ENCODE measurements around the gene C2CD4A.

The C2CD4A gene

DNA sequence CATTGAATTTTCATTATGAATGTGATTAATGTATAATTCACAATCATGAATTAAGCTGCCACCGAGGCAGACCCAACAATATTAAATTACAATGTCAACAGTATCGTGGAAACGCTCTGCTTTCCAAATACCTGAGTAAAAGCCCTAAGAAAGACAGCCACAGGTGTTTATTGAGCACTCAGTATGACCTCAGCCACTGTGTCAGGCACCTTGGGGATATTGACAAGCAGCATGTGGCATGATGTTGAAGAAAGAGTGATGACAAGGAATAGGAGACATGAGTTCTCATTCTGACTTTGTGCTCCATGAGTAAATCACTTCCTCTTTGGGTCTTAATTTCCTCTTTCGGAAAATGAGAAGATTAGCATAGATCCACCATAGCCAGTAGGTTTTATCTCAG is 12.8 kb downstream of the C2CD4A start:
- Histone ChIP-seq H3K23ac (ENCODE audit: low read length) (no peak overlapping the region), H3K79me1 (ENCODE audit: low read length) (no peaks in the 10 kb centered on the region), H4K8ac (ENCODE audit: low read depth, low read length) (no peak overlapping the region), H3K27ac (ENCODE audit: low read depth, low read length) (no peak overlapping the region), H3K14ac (ENCODE audit: low read length) (no peak overlapping the region), H3K4ac (ENCODE audit: low read depth, low read length) (no peak overlapping the region), H3K4me2 (ENCODE audit: low read length) (no peak overlapping the region), H4K12ac (ENCODE audit: low read depth, low read length) (no peak overlapping the region), H3K27me3 (ENCODE audit: insufficient read depth, low read length) (no peaks in the 10 kb centered on the region), H2AFZ (ENCODE audit: insufficient read depth, low read length, poor library complexity) (no peak overlapping the region), H3K36me3 (ENCODE audit: control insufficient read depth in 1 of 2, insufficient read depth in 2 of 2, low read length in 2 of 2) (no peaks in the 10 kb centered on the region), H3K4me1 (ENCODE audit: control insufficient read depth in 1 of 2, insufficient read depth in 2 of 2, low read length in 2 of 2) (no peaks in the 10 kb centered on the region), H2BK120ac (ENCODE audit: insufficient read depth, low read length, poor library complexity) (no peak overlapping the region), H2BK12ac (ENCODE audit: low read length) (no peak overlapping the region), H3K79me2 (ENCODE audit: control insufficient read depth, insufficient read depth, low read length, poor library complexity) (no peaks in the 10 kb centered on the region), H3K18ac (ENCODE audit: low read length) (no peak overlapping the region), H2BK5ac (ENCODE audit: low read depth, low read length, poor library complexity) (no peak overlapping the region), H2AK5ac (ENCODE audit: low read length) (no peak overlapping the region), H3K9me3 (ENCODE audit: insufficient read depth, low read depth, low read length) (no peaks in the 10 kb centered on the region), H4K91ac (ENCODE audit: low read depth, low read length) (no peak overlapping the region), H3K9ac (ENCODE audit: low read length) (no peak overlapping the region), H3K4me3 (ENCODE audit: low read depth, low read length) (no peak overlapping the region)
- DNase-seq = no peak
- WGBS (ENCODE audit: extremely low coverage, insufficient coverage, insufficient read length) = no CpG with 5 or more reads among the region's 4 CpGs

DNA sequence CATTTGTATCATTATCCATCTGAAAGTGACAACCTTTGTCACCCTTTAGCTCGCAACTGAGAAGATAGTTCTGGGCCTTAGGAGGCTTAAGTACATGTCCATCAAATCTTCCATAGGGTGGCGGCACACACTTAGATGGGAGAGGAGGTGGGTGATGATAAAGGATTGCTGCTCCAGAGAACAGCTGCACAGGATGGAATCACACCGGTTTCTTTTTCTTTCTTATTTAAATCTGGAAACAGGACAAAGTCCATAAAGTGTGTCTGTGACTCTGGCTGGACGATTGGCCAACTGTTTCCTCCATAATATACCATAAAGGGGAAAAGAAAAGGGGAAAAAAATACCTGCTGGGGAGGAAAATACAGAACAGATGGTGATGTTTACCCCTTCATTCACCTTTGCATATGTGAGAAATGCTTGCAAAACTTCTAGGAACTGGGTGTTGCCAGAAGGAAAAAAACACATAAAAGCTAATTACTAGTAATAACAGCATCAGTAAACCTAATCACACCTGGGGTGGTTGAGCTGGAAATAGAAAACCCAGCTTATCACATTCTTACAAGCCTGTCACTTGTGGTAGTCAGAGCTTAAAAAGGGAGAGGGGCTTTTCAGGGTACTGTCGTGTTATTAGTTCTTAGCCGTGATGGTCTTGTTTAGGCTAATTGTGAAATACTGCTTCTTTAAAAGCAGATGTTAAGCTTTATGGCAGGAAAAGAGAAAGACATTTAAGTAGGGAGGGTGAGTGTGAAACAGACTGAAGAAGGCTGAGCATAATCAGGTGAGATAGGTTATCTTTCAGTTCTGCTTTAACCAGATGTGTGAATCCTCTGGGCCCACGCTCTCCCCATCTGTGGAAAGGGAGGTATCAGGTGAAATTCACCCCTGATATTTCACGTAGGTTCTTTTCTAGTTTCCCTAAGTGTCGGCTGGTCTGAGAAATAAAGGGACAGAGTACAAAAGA is 16.7 kb downstream of the C2CD4A start:
- no CpG with 5 or more reads among the region's 9 CpGs for WGBS (ENCODE audit: extremely low coverage, insufficient coverage, insufficient read length)
- Histone ChIP-seq H3K4ac (ENCODE audit: low read depth, low read length) (no peak overlapping the region), H2BK5ac (ENCODE audit: low read depth, low read length, poor library complexity) (no peak overlapping the region), H3K14ac (ENCODE audit: low read length) (no peak overlapping the region), H3K23ac (ENCODE audit: low read length) (no peak overlapping the region), H4K91ac (ENCODE audit: low read depth, low read length) (no peak overlapping the region), H4K12ac (ENCODE audit: low read depth, low read length) (no peak overlapping the region), H3K4me3 (ENCODE audit: low read depth, low read length) (no peak overlapping the region), H2AFZ (ENCODE audit: insufficient read depth, low read length, poor library complexity) (no peak overlapping the region), H3K18ac (ENCODE audit: low read length) (no peak overlapping the region), H2AK5ac (ENCODE audit: low read length) (no peak overlapping the region), H2BK120ac (ENCODE audit: insufficient read depth, low read length, poor library complexity) (no peak overlapping the region), H3K79me1 (ENCODE audit: low read length) (no peaks in the 10 kb centered on the region), H3K27me3 (ENCODE audit: insufficient read depth, low read length) (no peaks in the 10 kb centered on the region), H2BK12ac (ENCODE audit: low read length) (no peak overlapping the region), H3K27ac (ENCODE audit: low read depth, low read length) (no peak overlapping the region), H3K9ac (ENCODE audit: low read length) (no peak overlapping the region), H3K36me3 (ENCODE audit: control insufficient read depth in 1 of 2, insufficient read depth in 2 of 2, low read length in 2 of 2) (no peaks in the 10 kb centered on the region), H3K4me2 (ENCODE audit: low read length) (no peak overlapping the region), H3K4me1 (ENCODE audit: control insufficient read depth in 1 of 2, insufficient read depth in 2 of 2, low read length in 2 of 2) (no peaks in the 10 kb centered on the region), H4K8ac (ENCODE audit: low read depth, low read length) (no peak overlapping the region), H3K79me2 (ENCODE audit: control insufficient read depth, insufficient read depth, low read length, poor library complexity) (no peaks in the 10 kb centered on the region), H3K9me3 (ENCODE audit: insufficient read depth, low read depth, low read length) (no peaks in the 10 kb centered on the region)
- DNase-seq = no peak

DNA sequence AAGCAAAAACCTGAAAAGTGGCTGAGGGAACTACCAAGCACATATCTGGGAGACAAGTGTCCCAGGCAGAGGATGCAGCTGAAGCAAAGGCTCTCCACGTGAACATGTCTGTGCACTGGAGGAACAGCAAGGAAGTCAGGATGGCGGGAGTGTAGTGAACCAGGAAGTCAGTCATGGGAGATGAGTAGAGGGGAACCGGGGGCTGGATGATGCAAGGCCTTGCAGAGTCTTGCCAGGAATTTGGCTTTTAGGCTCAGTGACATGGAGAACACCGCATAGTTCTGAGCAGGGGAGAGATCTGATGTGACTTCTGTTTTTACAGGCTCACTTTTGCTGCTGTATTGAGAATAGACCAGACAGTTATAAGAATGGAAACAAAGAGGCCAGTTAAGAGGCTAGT is 19.0 kb downstream of the C2CD4A start:
- H2AFZ ChIP-seq (ENCODE audit: insufficient read depth, low read length, poor library complexity) = peak overlapping the region; percentile 30
- no peaks in the 10 kb centered on the region for H3K79me1 ChIP-seq (ENCODE audit: low read length)
- H4K8ac ChIP-seq (ENCODE audit: low read depth, low read length) = no peak overlapping the region
- no peak overlapping the region for H3K18ac ChIP-seq (ENCODE audit: low read length)
- no peak overlapping the region for H2BK12ac ChIP-seq (ENCODE audit: low read length)
- H3K4me1 ChIP-seq (ENCODE audit: control insufficient read depth in 1 of 2, insufficient read depth in 2 of 2, low read length in 2 of 2) = no peaks in the 10 kb centered on the region
- no peak overlapping the region for H3K4me2 ChIP-seq (ENCODE audit: low read length)
- H2AK5ac ChIP-seq (ENCODE audit: low read length) = no peak overlapping the region
- no peak overlapping the region for H4K91ac ChIP-seq (ENCODE audit: low read depth, low read length)
- no peak for DNase-seq
- no peaks in the 10 kb centered on the region for H3K36me3 ChIP-seq (ENCODE audit: control insufficient read depth in 1 of 2, insufficient read depth in 2 of 2, low read length in 2 of 2)
- H2BK120ac ChIP-seq (ENCODE audit: insufficient read depth, low read length, poor library complexity) = no peak overlapping the region
- H3K4ac ChIP-seq (ENCODE audit: low read depth, low read length) = no peak overlapping the region
- no peak overlapping the region for H3K27ac ChIP-seq (ENCODE audit: low read depth, low read length)
- H3K9me3 ChIP-seq (ENCODE audit: insufficient read depth, low read depth, low read length) = no peaks in the 10 kb centered on the region
- H4K12ac ChIP-seq (ENCODE audit: low read depth, low read length) = no peak overlapping the region
- H3K9ac ChIP-seq (ENCODE audit: low read length) = no peak overlapping the region
- no peak overlapping the region for H3K4me3 ChIP-seq (ENCODE audit: low read depth, low read length)
- H2BK5ac ChIP-seq (ENCODE audit: low read depth, low read length, poor library complexity) = no peak overlapping the region
- H3K27me3 ChIP-seq (ENCODE audit: insufficient read depth, low read length) = no peaks in the 10 kb centered on the region
- no peaks in the 10 kb centered on the region for H3K79me2 ChIP-seq (ENCODE audit: control insufficient read depth, insufficient read depth, low read length, poor library complexity)
- no CpG with 5 or more reads among the region's 4 CpGs for WGBS (ENCODE audit: extremely low coverage, insufficient coverage, insufficient read length)
- H3K14ac ChIP-seq (ENCODE audit: low read length) = no peak overlapping the region
- no peak overlapping the region for H3K23ac ChIP-seq (ENCODE audit: low read length)

DNA sequence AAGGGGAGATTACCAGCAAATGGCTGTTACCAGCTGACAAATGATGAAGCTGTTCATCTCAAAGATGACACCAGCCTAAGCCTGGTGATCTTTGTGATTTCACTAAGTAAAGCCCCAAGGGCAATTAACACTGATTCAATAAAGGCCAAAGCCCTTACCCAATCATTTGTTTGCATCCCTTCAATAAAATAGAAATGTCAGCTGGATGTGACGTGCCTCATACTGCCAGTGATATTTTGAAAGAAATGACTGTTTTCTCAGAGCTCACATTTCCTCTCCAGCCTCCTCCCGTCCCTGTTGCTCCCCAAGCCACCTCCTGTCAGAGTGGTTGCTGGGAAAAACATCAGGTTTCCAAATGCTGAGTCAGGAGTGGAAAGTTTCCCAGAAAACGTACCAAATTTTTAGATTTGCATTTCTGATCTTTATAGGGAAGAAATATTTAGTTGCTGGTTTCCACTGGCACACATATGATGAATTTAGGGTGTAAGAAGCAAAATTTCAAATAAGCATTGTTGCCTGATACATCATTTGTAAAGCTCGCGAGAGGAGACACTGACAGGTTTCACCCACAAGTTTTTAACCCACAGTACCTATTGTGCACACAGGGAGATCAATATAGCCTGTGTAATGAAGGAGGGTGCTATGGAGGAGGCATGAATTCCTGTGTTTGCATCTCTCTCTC is 21.0 kb downstream of the C2CD4A start:
- no peak overlapping the region for H4K91ac ChIP-seq (ENCODE audit: low read depth, low read length)
- H3K9ac ChIP-seq (ENCODE audit: low read length) = no peak overlapping the region
- no peak overlapping the region for H2BK5ac ChIP-seq (ENCODE audit: low read depth, low read length, poor library complexity)
- no peak overlapping the region for H2BK120ac ChIP-seq (ENCODE audit: insufficient read depth, low read length, poor library complexity)
- no peaks in the 10 kb centered on the region for H3K9me3 ChIP-seq (ENCODE audit: insufficient read depth, low read depth, low read length)
- no peak overlapping the region for H4K12ac ChIP-seq (ENCODE audit: low read depth, low read length)
- no peak overlapping the region for H2AFZ ChIP-seq (ENCODE audit: insufficient read depth, low read length, poor library complexity)
- no peak overlapping the region for H2BK12ac ChIP-seq (ENCODE audit: low read length)
- H3K4me1 ChIP-seq (ENCODE audit: control insufficient read depth in 1 of 2, insufficient read depth in 2 of 2, low read length in 2 of 2) = no peaks in the 10 kb centered on the region
- no peaks in the 10 kb centered on the region for H3K36me3 ChIP-seq (ENCODE audit: control insufficient read depth in 1 of 2, insufficient read depth in 2 of 2, low read length in 2 of 2)
- WGBS (ENCODE audit: extremely low coverage, insufficient coverage, insufficient read length) = no CpG with 5 or more reads among the region's 5 CpGs
- no peak overlapping the region for H3K14ac ChIP-seq (ENCODE audit: low read length)
- H3K18ac ChIP-seq (ENCODE audit: low read length) = no peak overlapping the region
- H3K79me2 ChIP-seq (ENCODE audit: control insufficient read depth, insufficient read depth, low read length, poor library complexity) = no peaks in the 10 kb centered on the region
- H3K23ac ChIP-seq (ENCODE audit: low read length) = no peak overlapping the region
- H3K4me3 ChIP-seq (ENCODE audit: low read depth, low read length) = no peak overlapping the region
- H3K4ac ChIP-seq (ENCODE audit: low read depth, low read length) = no peak overlapping the region
- H2AK5ac ChIP-seq (ENCODE audit: low read length) = no peak overlapping the region
- H3K27ac ChIP-seq (ENCODE audit: low read depth, low read length) = no peak overlapping the region
- no peak for DNase-seq
- no peak overlapping the region for H4K8ac ChIP-seq (ENCODE audit: low read depth, low read length)
- H3K4me2 ChIP-seq (ENCODE audit: low read length) = no peak overlapping the region
- H3K79me1 ChIP-seq (ENCODE audit: low read length) = no peaks in the 10 kb centered on the region
- no peaks in the 10 kb centered on the region for H3K27me3 ChIP-seq (ENCODE audit: insufficient read depth, low read length)

Data from trophoblast cell (in vitro differentiated cells and primary cell).